IPS-NIHi7 (cell line): ENCODE measurements around the gene ZNF223.

ENCODE experiments used
- DNase-seq: peaks from one replicate; pipeline ENCODE4 v3.0.0; 2012; ENCODE audit warnings: mixed read lengths; ENCODE audit errors: extremely low spot score

Gene ZNF223

GRCh38 chr19:44071824-44072542, 20.1 kb downstream of the ZNF223 start, which contains the start of gene ZNF284:
ZNF284 (plus strand) TSS chr19:44072159; CDS start chr19:44076390, 4,231 bp downstream.
- peak; percentile 95 for DNase-seq

- peak; percentile 12 for DNase-seq
Measured at GRCh38 chr19:44072543-44073401, 20.9 kb downstream of the ZNF223 start.

- no peak for DNase-seq
Measured at GRCh38 chr19:44076325-44076724, 24.5 kb downstream of the ZNF223 start.

GRCh38 chr19:44092108-44092507, 40.3 kb downstream of the ZNF223 start:
- no peak for DNase-seq

- DNase-seq, result peak; percentile 92
Measured at GRCh38 chr19:44093931-44094765, 42.3 kb downstream of the ZNF223 start, which contains the start of gene ZNF224. ZNF224 (plus strand) TSS chr19:44094361; CDS start chr19:44097874, 3,513 bp downstream.

GRCh38 chr19:44107751-44108150, 55.9 kb downstream of the ZNF223 start:
- no peak for DNase-seq

GRCh38 chr19:44109458-44109857, 57.6 kb downstream of the ZNF223 start:
- no peak for DNase-seq

GRCh38 chr19:44111910-44112463, 60.2 kb downstream of the ZNF223 start:
- peak; percentile 31 for DNase-seq

GRCh38 chr19:44112802-44113137, 60.9 kb downstream of the ZNF223 start:
- DNase-seq, result no peak

- DNase-seq, result peak; percentile 94
Measured at GRCh38 chr19:44113138-44113783, 61.4 kb downstream of the ZNF223 start, which contains the start of gene ZNF225. ZNF225 (plus strand) TSS chr19:44113399; CDS start chr19:44115828, 2,429 bp downstream.

GRCh38 chr19:44113784-44114390, 62.1 kb downstream of the ZNF223 start:
- DNase-seq, result peak; percentile 15
